GM11168 (cell line): ENCODE data around the gene ZBTB16.

ENCODE experiments used
- in situ Hi-C: fragments of 300-500 bp; cut with MboI; formaldehyde crosslinking; loops from one replicate; pipeline ENCODE4 v1.12.0; 2022; ENCODE audit warnings: low sequenced_read_pairs; ENCODE audit not compliant: unreplicated experiment

The ZBTB16 gene

GRCh38 chr11:114297806-114298709 lies 238.5 kb downstream of the ZBTB16 start:
- in situ Hi-C loops = no loop called here

- in situ Hi-C loops = no loop called here
These were observed 239.2 kb downstream of the ZBTB16 start for GRCh38 chr11:114298710-114299109.
